HG03521 (cell line): ENCODE measurements around the gene PIP4K2B.

Experiments
- ATAC-seq: cut with Tn5 transposase; IDR thresholded peaks from one replicate; pipeline ENCODE4 v1.9.1; 2021; ENCODE audit warnings: mild to moderate bottlenecking, moderate library complexity; ENCODE audit not compliant: unreplicated experiment

PIP4K2B gene

DNA sequence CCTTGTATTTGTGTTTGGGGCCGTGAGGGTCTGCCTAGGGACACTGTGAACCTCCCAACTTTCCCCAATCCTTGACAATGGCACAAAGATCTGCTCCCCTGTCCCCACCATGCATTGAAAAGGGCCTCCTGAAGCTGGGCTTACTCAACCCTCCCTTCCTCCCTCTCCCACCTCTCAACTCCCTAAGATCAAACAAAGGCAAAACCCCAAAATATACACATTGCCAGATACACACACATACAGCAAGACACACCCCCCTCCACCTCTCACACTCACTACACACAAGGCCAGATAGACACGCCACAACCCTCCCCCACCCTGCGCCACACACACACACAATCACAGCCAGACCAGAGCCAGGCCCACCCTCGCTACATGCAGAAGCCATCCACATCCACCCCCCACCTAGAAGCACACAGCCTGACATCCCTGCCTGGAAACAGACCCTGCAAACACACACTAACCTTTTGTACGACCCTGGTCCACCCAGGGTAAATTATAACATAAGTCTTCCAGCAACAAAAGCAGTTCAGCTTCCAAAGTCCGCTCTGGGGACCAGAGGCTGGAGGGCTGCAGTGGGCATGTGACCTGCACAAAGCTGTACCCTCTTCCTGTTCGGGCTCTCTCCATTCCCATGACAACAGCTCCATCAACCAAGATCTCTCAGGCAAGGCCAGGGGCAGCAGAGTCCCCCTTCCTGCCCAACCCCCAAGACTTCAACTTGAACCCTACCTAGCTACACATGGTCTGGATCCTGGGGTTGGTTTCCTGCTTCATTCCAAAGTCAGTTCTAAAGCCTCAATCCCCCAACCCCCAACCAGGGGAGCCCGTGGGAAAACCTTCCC is 53.1 kb downstream of the PIP4K2B start:
- ATAC-seq = no peak

DNA sequence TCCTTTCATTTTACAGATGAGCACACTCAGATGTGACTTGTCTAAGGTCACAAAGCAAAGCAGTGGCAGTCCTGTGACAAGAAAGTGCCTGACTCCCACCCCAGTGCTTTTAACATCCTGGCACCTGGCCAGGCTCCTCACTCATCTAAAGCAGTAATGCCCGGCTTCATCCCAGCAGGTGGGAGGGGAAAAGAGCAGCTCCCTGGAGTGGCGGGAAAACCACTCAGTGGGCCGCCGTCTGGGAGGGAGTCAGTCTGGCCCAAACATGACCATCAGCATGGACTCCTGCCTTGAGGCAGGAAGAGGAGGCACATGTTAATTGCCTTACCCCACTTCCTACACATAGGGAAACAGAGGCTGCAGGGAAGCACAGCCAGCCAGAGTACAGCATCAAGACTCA is 53.8 kb downstream of the PIP4K2B start:
- no peak for ATAC-seq

DNA sequence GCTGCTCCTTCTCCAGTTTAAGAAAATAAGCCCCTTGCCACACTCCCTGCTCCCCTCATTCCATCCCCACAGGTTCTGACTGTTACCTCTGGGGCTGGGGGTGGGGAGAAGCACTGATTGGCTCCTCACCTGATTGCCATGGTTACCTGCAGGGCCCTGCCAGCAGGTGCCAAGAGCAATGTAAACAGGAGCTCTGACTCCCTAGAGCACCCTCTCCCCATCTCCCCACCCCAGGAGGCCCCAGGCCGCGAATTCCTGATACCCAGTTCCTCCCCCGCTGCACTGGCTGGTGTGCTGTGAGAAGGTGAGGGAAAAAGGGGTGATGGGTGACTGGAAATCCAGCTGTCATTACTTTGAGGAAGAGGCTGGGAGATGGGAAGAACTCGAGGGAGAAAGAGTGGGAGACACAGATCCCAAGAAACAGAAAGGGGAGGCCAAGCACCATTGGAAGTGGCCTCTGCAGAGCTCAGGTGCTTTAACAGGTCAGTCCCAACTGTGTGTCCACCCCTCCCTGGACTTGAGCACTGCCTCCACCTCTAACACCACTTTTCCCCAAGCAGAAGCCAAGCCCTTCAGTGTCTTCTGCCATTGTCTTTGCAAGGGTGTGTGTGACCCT is 55.7 kb downstream of the PIP4K2B start:
- no peak for ATAC-seq

DNA sequence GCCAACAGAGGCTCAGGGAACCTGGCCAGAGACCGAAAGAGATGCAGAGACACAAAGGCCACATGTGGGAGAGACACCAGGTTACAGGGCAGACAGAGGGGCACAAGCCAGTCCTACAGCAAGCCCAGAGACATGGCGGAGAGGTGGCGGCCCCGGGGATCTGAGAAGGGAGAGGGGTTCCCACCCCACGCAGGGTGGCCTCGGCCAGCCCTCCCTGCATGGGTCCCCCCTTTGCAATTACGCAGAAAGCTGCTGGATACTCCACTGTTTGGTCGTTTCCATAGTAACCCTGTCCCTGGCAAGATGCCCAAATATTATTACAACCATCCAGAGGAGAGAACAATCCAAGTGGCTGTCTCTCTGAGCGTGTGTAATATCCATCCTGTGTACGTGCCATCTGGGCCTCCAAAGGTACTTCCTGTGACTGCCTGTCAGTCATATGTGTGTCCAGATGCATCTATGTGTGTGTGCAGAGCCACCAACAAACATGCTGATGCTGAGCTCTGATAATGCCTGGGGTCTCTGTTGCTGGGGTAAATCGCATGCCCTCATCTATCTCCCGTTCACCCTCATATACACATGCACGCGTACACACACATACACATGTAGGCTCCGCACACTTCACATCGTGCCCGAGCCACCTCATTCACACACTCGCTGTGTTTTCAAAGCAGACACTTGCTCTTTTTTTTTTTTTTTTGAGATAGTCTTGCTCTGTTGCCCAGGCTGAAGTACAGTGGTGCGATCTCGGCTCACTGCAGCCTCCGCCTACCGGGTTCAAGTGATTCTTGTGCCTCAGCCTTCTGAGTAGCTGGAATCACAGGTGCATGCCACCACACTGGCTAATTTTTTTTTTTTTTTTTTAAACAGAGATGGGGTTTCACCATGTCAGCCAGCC is 56.7 kb downstream of the PIP4K2B start:
- ATAC-seq = no peak

DNA sequence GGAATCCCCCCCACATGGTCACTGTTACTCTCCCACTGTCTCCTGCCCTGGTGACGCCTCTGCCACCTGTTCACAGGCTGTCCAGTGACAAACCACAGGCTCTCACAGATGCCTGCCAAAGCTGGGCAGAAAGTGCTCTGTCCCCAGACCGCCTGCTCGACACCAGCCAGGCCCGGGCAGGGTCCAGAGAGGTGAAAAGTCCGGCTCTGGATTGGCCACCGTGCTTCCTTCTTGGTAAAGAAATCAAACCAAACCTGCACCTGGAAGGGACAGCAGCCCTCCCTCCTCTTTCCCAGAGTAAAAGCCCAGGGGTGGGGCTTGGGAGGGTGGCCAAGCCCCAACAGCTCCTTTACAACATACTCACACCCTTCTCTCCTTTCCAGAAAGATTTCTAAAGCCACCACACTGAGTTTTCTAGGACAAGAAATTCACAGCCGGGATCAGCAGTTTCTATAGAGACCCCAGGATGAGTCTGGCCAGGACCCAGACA is 57.4 kb downstream of the PIP4K2B start:
- no peak for ATAC-seq

DNA sequence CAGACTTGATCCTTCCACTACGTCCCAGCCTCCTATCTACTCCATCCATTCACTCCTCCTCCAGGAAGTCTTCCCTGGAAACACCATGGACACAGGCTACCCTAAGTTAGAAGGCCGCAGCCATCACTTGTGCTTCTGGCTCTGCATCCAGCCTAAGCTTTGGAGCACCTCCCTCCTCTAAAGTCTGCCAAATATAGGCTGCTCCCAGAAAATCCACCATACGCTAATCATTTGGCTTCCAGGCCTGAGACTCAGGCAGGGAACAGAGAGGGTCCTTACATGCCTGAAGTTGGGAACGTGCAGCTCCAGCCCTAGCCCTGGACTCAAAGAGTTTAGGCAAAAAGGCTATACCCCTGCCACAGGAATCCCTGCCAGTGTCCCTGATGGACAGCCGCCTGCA is 57.9 kb downstream of the PIP4K2B start:
- no peak for ATAC-seq

DNA sequence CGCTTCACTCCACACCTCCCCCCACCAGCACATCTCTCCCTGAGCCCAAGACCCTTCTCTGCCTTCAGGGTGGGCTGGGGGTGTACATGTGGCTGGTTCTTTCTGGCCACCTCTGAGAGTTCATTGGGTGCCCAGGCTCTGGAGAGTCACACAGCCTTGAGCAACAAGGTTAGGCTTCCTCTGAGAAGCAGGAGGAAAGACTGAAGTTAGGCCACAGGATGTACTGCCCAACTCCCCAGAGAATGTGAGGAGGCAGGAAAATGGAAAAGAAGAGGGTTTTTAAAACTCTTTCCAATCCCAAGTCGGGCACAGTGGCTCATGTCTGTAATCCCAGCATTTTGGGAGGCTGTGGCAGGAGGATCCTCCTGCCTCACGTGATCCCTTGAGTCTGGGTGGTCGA is 58.5 kb downstream of the PIP4K2B start:
- no peak for ATAC-seq

DNA sequence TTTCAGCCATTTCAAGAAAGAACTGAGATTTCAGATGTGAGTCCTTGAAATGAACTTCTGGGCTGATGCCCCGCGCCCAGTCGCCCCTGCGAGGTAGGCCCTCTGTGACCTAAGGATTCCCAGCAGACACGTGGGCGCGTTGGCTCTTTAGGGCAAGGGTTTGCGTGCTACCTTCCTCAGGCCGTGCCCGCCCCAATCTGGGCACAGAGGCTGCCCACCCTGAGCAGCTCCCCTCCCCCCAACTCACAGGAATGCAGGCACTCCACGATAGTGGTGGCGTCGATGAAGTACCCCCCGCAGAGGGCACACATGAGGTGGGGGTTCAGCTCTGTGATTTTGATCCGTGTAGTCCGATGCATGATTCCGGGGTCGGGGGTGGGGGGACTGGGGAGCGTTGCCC is 59.3 kb downstream of the PIP4K2B start:
- ATAC-seq = no peak

DNA sequence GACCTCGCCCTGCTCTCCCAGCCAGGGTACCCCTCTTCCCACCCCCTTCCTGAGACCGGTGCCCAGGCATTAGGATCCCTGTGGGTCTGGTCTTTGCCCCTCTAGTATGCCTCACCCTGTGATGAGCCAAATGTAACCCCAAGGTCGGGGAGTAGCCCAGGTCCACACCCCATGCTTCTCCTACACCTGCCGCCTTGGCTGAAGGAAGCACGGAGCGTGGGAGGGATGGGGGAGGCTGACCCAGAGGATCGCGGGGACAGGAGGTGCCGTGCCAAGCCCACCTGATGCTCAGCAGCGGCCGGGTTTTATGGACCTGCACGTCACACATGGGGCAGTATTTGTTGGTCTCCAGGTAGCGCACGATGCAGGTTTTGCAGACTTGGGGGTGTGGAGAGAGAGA is 60.1 kb downstream of the PIP4K2B start:
- ATAC-seq = no peak

DNA sequence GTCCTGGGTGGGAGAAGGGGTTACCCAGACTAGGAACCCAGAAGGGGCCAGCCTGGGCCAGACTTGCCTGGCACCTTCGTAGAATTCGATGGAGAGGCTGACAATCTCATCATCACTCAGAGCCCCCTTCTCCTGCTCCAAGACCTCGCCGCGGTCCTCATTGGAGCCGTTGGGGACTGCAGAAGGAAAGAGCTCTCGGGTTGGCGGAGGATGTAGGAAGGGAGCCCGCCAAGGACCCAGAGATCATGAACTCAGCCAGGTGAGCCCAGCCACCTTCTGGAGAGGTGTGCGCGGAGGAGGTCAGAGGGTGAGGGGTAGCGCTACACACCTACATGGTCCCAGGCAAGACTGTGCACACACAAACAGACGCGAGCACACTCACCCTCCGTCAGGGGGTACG is 60.7 kb downstream of the PIP4K2B start:
- no peak for ATAC-seq

DNA sequence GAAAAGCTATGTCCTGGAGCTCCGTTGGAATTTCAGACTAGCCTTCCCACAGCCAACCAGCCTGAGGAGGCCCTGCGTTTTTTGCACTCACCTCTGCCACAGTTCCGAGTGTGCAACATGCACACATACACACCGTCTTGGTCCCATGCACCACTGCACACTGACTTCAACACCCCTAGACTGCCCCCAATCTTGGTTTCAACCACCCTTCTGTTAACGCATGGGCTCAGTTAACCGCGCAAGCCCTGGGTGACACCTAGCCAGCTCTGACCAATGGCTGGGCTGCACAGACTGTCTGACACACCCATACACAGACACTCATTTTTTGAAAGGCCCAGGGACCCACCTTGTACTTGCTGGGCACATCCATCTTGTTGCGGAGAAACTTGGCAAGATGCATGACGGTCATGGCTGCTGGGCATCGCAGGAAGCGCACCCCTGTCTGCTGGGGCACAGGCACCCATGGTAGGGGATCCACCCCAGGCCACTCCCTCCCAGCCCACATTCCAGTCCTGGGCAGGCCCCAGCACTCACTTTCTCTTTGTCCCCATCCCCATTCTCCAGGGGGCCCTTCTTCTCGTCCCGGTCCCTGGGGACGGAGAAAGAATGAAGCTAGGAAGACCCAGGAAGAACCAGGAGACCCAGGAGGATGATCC is 61.2 kb downstream of the PIP4K2B start:
- ATAC-seq = no peak

DNA sequence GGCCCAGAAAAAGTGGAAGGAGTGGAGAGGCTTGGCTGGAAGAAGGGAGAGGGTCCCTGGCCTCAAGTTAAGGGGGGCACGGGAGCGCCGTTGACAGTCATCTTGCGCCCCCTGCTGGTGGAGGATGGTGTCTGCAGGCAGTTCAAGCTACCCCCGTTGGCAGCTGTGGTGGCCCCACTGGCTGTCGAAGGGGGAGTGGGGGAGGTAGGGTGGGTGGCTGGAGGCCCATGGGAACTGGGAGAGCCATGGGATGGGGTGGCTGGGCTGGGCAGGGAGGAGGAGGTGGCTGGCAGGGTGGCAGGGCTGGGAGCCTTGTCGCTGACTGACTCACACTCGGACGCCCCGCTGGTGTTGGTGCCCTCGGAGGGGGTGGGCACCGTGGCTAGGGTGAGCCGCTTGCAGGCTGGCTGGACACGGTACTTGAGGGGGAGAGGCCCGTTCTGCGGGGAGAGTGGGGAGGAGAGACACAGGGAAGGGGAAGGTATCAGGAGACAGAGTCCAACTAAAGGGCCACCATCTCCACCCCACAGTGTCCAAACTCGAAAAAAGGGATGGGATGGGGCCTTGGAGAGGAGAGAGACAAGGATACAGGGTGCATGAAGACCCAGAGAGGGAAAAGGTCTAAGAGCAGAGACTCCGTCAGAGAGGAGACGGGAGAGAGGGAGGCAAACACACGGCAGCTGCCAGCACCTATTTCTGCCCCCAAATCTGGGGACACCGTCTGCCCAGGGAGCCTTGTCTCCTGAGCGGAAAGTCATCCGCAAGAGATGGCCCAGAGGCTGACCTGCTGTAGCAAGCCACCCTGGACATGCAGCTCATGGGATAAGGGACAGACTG is 64.0 kb downstream of the PIP4K2B start:
- ATAC-seq = no peak

DNA sequence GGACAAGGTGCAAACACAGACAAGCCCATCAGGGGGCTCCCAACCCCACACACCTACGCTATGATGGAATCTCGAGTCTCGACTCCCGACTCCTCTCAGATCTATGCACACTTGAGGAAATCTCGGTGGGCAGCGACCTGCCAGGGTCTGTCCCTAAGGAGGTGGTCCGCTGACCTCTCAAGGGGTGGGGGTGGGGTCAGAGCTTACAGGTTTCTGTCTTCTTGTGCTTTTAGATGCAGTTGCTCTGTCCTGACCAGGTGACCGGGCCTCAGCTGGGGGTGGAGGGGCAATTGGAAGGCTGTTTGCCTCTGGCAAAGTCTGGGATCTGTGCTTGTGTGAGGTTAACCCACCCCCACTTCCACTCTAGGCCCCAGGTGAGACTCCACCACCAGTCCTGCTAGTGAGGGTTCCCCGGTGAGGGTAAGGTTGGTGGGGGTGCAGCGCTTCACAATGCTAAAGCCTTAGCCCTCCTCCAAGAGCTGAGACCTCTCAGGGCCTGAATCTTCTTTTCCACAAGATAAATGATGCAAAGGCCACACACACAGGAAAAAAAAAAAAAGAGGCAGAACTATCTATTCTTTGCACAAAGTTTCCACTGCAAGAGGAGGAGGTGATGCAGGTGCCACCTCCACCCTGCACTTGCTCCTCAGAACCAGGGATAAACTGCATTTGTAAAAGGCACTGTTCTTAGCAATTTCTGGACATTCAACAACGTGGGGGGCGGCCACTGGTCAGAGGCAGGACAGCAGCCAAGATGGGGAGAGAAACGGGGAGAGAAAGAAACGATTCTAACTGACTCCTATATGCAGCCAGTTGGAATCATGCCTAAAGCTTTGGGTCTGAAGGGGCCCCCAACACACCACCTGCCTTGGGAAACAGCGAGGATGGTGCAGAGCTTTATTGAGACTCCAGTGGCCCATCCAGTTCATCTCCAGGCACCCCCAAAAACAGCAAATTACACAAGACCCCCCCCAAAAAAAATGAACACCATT is 65.1 kb downstream of the PIP4K2B start:
- ATAC-seq = no peak

DNA sequence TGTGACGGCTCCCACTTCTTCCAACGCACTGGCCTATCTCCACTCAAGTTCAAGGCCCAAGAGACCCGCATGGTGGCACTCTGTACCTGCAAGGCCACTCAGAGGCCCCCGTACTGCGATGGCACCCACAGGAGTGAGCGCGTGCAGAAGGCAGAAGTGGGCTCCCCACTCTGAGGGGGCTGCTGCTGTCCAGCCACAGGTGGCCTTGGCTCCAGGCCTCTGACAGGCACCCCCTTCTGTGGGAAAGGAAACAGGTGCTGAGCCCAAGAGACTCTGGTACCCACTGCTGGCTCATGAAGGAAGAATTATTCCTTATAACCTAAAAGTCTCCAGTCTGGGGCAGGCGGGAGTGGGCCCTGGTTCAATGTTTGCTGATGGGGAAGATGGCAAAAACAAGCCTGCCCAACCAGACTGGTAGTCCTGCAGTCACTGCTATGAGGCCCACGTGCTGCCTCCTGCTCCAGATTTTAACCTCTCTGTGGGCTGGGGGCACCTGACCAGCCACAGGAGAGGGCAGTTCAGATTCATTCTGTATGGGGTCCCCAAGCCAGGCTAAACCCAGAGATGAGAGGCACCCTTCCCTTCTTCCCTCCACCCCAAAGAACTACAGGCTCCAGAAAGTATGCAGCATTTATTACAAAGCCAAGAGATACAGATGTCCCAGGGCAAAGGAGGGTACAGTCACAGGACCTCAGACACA is 65.9 kb downstream of the PIP4K2B start:
- no peak for ATAC-seq

DNA sequence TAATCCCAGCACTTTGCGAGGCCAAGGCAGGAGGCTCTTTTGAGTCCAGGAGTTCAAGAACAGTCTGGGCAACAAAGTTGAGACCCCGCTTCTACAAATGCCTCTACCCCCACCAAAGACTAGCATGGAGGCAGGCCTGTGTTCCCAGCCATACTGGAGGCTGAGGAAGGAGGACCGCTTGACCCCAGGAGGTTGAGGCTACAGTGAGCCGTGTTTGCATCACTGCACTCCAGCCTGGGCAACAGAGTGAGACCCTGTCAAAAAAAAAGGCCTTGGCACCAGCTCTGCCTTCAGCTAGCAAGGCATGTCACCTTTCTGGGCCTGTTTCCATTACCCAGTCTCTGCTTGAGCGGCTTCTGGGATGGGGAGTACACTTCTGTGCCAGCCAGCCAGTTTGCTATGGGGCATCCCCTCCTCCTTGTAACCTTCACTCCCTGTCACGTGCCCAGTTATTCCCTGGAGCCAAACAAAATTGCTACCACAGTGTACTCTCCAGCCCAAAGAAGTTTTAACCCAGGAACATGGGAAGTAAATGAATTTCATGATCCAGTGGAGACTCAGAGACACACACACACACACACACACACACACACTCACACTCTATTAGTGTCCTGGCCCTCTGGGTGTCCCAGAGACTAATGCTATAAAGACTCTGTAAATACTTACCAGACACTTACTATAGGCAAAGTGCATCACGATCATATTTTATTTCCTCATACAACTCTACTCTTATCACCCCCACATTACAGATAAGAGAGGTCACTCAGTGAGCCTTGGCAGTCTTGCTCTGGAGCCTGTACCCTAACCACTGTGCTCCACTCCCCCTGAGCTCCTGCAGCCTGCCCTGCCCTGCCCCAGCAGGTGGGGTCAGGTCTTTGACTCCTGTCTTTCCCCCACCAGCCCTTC is 66.7 kb downstream of the PIP4K2B start:
- ATAC-seq = no peak

DNA sequence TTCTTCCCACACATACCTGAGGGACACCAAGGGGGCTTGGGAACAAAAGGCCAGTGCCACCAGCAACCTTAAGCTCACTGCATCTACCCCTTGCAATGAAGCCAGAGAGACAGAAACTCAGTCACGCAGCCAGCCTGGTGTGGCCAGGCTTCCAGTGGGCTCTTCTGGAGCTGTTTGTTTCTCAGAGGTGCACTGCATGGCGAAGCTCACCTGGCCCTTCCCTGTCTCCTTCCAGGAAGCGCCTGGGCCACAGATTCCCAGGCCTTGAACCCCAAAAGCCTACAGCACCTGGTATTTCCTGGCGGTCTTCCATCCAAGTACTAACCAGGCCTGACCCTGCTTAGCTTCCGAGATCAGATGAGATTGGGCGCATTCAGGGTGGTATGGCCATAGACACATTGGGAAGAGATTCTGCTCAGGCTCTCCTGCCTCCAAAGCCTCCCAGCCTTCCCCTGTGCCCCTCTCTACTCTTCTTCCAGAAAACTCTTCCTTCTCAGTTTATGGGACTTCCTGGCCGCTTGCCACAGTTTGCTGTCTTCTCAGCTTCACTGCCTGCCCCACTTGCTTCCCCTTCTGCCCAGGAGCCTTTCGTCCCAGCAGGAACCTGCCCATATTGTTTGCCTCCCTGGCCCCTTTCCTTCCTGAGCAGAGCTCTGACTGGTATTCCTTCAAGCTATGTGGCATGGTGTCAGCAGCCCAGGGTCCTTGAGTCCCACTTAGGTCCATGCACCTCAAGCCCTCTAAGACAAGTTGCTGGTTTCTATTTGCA is 67.6 kb downstream of the PIP4K2B start:
- ATAC-seq = no peak
